ENCODE data around the gene RUFY1.
A peak's percentile ranks its signal among the peaks of the same experiment; 100 is the strongest.
"Not testable (repeated sequence)": the region's sequence is repeated elsewhere in the genome, so short reads cannot be mapped to it uniquely, and the experiment has no call there.

RUFY1 gene

GRCh38 chr5:179550511-179551342, at the start of gene RUFY1:
RUFY1 (plus strand) TSS chr5:179550554; CDS start chr5:179550570, 16 bp downstream.
- H3K4me3 Mint-ChIP-seq = peak within 1 kb of the TSS; percentile 96

DNA sequence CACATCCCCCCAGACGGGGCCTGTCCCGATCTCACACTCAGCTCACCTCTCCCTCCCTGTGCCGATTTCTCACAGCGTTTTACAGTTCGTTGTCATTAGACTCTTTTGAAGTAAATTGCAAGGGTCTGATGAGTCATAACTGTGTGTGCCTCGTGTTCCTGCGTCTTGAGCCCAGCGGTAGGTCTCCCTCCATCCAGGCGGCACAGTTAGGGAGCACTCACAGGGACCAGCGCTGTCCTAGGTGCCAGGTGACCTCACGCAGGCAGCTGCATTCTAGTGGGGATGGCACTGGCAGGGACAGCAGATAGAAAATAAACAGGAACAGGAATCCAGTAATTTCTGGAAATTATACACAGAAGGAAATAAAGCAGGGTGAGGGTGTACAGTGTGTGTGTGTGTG, 48.4 kb upstream of the RUFY1 start:
- H3K27ac Mint-ChIP-seq, H3K9me3 Mint-ChIP-seq: not testable (repeated sequence)

More at GRCh38 chr5:179550511-179551342, at the start of gene RUFY1:
- Mint-ChIP-seq H3K36me3 (ENCODE audit: low read depth) (peaks cover 14% of the 10 kb centered on the region), H3K9me3 (no peaks in the 10 kb centered on the region), H3K27ac (peak within 1 kb of the TSS; percentile 99), H3K27me3 (ENCODE audit: low read depth) (no peaks in the 10 kb centered on the region), H3K4me1 (ENCODE audit: low read depth) (peaks cover 17% of the 10 kb centered on the region)

DNA sequence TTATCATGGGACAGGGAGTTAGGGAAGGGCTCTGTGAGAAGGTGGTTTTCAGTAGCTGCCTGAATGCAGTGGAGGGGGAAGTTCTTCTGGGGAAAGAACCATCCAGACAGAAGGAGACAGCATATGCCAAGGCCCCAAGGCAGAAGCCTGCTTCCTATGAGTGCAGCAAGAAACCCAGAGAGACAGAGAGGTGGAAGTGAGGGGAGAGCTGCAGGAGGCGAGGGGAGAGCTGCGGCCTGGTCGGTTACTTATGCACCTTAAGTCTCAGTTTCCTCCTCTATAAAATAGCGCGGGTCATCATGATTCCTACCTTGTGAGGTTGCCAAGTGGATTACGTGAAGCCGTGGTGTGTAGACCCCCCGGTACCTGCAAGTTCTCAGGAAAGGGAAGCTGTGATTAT, 47.9 kb upstream of the RUFY1 start:
- not testable (repeated sequence) for H3K9me3 Mint-ChIP-seq; H3K36me3 Mint-ChIP-seq (ENCODE audit: low read depth); H3K27me3 Mint-ChIP-seq (ENCODE audit: low read depth); H3K27ac Mint-ChIP-seq; H3K4me1 Mint-ChIP-seq (ENCODE audit: low read depth); H3K4me3 Mint-ChIP-seq

More for the DNA sequence above, 48.4 kb upstream of the RUFY1 start:
- H3K4me1 Mint-ChIP-seq (ENCODE audit: low read depth); H3K36me3 Mint-ChIP-seq (ENCODE audit: low read depth); H3K4me3 Mint-ChIP-seq; H3K27me3 Mint-ChIP-seq (ENCODE audit: low read depth): not testable (repeated sequence)

DNA sequence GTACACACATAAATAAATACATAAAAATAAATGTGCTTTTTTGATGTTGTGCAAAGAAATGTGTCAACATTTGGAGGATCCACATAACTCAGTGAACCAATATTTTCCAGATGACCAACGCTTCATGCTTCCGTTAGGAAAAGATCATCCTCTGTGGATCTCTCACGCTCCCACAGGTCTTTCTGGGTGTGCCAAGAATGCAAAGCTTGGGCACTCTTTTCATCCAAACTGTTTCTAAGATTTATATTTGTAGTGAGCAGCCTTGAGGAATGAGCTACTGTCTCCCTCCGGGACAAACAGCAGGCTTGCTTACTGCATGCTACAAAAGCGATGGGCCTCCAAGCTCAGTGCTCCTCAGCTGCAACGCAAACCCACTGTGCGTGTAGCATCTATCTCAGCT, 46.2 kb upstream of the RUFY1 start:
- H3K36me3 Mint-ChIP-seq (ENCODE audit: low read depth) = no peaks in the 10 kb centered on the region

GRCh38 chr5:179504600-179505396, 45.6 kb upstream of the RUFY1 start:
- Mint-ChIP-seq H3K27ac (no peak overlapping the region), H3K27me3 (ENCODE audit: low read depth) (no peaks in the 10 kb centered on the region), H3K36me3 (ENCODE audit: low read depth) (no peaks in the 10 kb centered on the region), H3K4me3 (no peak overlapping the region), H3K4me1 (ENCODE audit: low read depth) (peaks cover 6% of the 10 kb centered on the region), H3K9me3 (no peaks in the 10 kb centered on the region)

More for the DNA sequence above, 46.2 kb upstream of the RUFY1 start:
- H3K27ac Mint-ChIP-seq = no peak overlapping the region
- H3K4me3 Mint-ChIP-seq = no peak overlapping the region
- H3K27me3 Mint-ChIP-seq (ENCODE audit: low read depth) = no peaks in the 10 kb centered on the region
- no peaks in the 10 kb centered on the region for H3K9me3 Mint-ChIP-seq
- peaks cover 4% of the 10 kb centered on the region for H3K4me1 Mint-ChIP-seq (ENCODE audit: low read depth)

GRCh38 chr5:179505636-179506261, 44.6 kb upstream of the RUFY1 start:
- H3K4me1 Mint-ChIP-seq (ENCODE audit: low read depth) = peaks cover 8% of the 10 kb centered on the region
- no peaks in the 10 kb centered on the region for H3K36me3 Mint-ChIP-seq (ENCODE audit: low read depth)
- no peak overlapping the region for H3K27ac Mint-ChIP-seq
- no peak overlapping the region for H3K4me3 Mint-ChIP-seq
- no peaks in the 10 kb centered on the region for H3K9me3 Mint-ChIP-seq
- H3K27me3 Mint-ChIP-seq (ENCODE audit: low read depth) = no peaks in the 10 kb centered on the region

- Mint-ChIP-seq H3K36me3 (ENCODE audit: low read depth) (no peaks in the 10 kb centered on the region), H3K4me1 (ENCODE audit: low read depth) (peaks cover 8% of the 10 kb centered on the region), H3K4me3 (no peak overlapping the region), H3K9me3 (no peaks in the 10 kb centered on the region), H3K27ac (no peak overlapping the region), H3K27me3 (ENCODE audit: low read depth) (no peaks in the 10 kb centered on the region)
Observed at GRCh38 chr5:179509239-179509638, 41.1 kb upstream of the RUFY1 start.

GRCh38 chr5:179509845-179510244, 40.5 kb upstream of the RUFY1 start:
- H3K4me3 Mint-ChIP-seq = no peak overlapping the region
- H3K27ac Mint-ChIP-seq = no peak overlapping the region
- H3K4me1 Mint-ChIP-seq (ENCODE audit: low read depth) = peaks cover 8% of the 10 kb centered on the region

GRCh38 chr5:179512452-179513000, 37.8 kb upstream of the RUFY1 start:
- Mint-ChIP-seq H3K9me3 (no peaks in the 10 kb centered on the region), H3K27me3 (ENCODE audit: low read depth) (no peaks in the 10 kb centered on the region), H3K36me3 (ENCODE audit: low read depth) (no peaks in the 10 kb centered on the region), H3K4me3 (no peak overlapping the region), H3K4me1 (ENCODE audit: low read depth) (peaks cover 8% of the 10 kb centered on the region), H3K27ac (no peak overlapping the region)

More at GRCh38 chr5:179509845-179510244, 40.5 kb upstream of the RUFY1 start:
- Mint-ChIP-seq H3K9me3 (no peaks in the 10 kb centered on the region), H3K36me3 (ENCODE audit: low read depth) (no peaks in the 10 kb centered on the region), H3K27me3 (ENCODE audit: low read depth) (no peaks in the 10 kb centered on the region)

DNA sequence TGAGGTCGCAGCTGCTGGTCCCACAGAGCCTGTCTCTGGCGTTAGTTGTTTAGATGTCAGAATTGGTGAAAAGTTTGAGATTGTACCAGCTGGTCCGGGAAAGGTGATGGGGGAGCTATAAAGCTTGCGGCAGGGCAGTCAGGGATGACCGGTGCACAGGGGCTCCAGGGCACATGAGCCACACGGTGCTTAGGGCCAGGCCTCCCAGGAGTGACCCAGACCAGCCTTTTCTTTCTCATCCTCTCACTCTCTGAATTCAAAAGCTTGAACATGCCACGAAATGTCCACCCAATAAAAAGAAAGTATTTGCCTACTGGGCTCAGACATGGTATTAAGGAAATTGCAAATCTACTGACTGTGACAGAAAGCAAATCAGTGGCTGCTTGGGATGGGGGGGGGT, 34.9 kb upstream of the RUFY1 start:
- not testable (repeated sequence) for H3K27ac Mint-ChIP-seq; H3K9me3 Mint-ChIP-seq; H3K36me3 Mint-ChIP-seq (ENCODE audit: low read depth); H3K27me3 Mint-ChIP-seq (ENCODE audit: low read depth); H3K4me3 Mint-ChIP-seq; H3K4me1 Mint-ChIP-seq (ENCODE audit: low read depth)

GRCh38 chr5:179516221-179516620, 34.1 kb upstream of the RUFY1 start:
- no peak overlapping the region for H3K4me3 Mint-ChIP-seq
- no peaks in the 10 kb centered on the region for H3K36me3 Mint-ChIP-seq (ENCODE audit: low read depth)
- H3K27me3 Mint-ChIP-seq (ENCODE audit: low read depth) = no peaks in the 10 kb centered on the region
- H3K9me3 Mint-ChIP-seq = no peaks in the 10 kb centered on the region
- H3K27ac Mint-ChIP-seq = no peak overlapping the region
- peaks cover 3% of the 10 kb centered on the region for H3K4me1 Mint-ChIP-seq (ENCODE audit: low read depth)

DNA sequence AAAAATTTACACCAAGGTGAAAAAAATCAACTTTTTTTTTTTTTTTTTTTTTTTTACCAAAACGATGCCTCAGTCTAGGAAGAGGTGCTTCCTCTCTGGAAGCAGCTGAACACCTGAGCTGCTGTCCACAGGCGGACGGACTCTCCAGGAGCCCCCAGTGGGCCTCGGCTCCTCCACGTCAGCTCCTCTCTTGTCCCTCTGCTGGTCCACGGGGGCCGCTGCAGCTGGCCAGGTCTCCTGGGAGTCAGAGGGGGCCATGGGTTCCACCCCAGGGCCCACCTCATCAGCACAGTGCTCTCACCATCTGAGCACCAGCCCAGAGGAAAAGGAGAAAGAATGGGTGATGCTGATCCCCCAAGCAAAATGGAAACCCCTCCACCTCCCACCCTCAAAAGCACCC, 32.6 kb upstream of the RUFY1 start:
- not testable (repeated sequence) for H3K36me3 Mint-ChIP-seq (ENCODE audit: low read depth); H3K4me1 Mint-ChIP-seq (ENCODE audit: low read depth); H3K27ac Mint-ChIP-seq; H3K4me3 Mint-ChIP-seq; H3K27me3 Mint-ChIP-seq (ENCODE audit: low read depth); H3K9me3 Mint-ChIP-seq

- not testable (repeated sequence) for H3K9me3 Mint-ChIP-seq; H3K4me1 Mint-ChIP-seq (ENCODE audit: low read depth); H3K36me3 Mint-ChIP-seq (ENCODE audit: low read depth); H3K27ac Mint-ChIP-seq; H3K4me3 Mint-ChIP-seq; H3K27me3 Mint-ChIP-seq (ENCODE audit: low read depth)
Observed at GRCh38 chr5:179518369-179518768, 32.0 kb upstream of the RUFY1 start.

DNA sequence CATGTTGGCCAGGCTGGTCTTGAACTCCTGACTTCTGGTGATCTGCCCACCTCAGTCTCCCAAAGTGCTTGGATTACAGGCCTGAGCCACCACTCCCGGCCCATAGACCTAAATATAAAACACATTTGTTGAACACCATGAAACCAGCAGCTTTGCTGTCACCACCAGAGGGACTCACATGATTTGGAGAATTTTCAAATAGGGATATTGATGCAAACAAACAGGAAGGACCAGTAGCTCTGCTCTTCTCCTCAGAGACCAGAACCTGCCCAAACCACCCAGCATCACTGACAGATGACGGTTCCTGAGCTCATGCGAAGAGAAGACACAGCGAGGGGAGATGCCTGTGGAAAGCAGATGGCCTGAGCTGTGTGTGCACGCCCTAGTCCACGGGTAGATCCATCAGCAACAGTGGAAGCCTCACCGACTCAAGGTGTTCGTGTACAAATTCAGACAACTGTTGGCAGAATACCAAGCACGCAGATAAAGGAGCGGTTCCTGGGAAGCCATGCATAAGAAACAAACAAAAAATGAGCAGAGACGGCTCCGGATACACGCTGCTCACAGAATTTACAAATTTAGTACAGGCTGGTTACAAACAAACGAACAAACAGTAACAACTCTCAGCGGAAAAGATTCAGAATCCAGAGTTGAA, 30.8 kb upstream of the RUFY1 start:
- not testable (repeated sequence) for H3K27me3 Mint-ChIP-seq (ENCODE audit: low read depth); H3K27ac Mint-ChIP-seq; H3K36me3 Mint-ChIP-seq (ENCODE audit: low read depth); H3K4me3 Mint-ChIP-seq; H3K4me1 Mint-ChIP-seq (ENCODE audit: low read depth); H3K9me3 Mint-ChIP-seq

All from T-helper 1 cell treated with Interleukin-12 subunit alpha and Interleukin-12 subunit beta and Interleukin-4 antibody, amounts not matched to agents 30 μg/mL and 1 μg/mL, for 36 hours (primary cell).